HepG2 (cell line): ENCODE measurements around the gene UMPS. TPM values are rescaled to one million over a fixed set of nuclear protein-coding genes. Genes with fewer than 3 reads are reported as not detected.

ENCODE experiments used
- DR1 ChIP-seq: sonication (generic); formaldehyde crosslinking; IDR thresholded peaks from 2 replicates; pipeline ENCODE4 v1.8.0; 2021; ENCODE audit warnings: mild to moderate bottlenecking, missing genetic modification reagents, inconsistent platforms
- EEA1 ChIP-seq: sonication (generic); formaldehyde crosslinking; IDR thresholded peaks from 2 replicates; pipeline ENCODE4 v1.5.1; 2020; ENCODE audit warnings: mild to moderate bottlenecking, missing genetic modification reagents, borderline replicate concordance
- FLYWCH1 ChIP-seq: sonication (generic); formaldehyde crosslinking; IDR thresholded peaks from 2 replicates; pipeline ENCODE4 v1.8.1; 2023; ENCODE audit warnings: mild to moderate bottlenecking, missing genetic modification reagents
- JDP2 ChIP-seq: sonication (generic); formaldehyde crosslinking; IDR thresholded peaks from 2 replicates; pipeline ENCODE4 v1.8.1; 2022; ENCODE audit warnings: missing genetic modification reagents, borderline replicate concordance
- NFIB ChIP-seq: sonication (generic); formaldehyde crosslinking; IDR thresholded peaks from 2 replicates; pipeline ENCODE4 v1.9.0; 2021; ENCODE audit warnings: missing genetic modification reagents, mild to moderate bottlenecking, borderline replicate concordance
- NR2F1 ChIP-seq, 2 experiments: fragments of 450-650 bp in 1 of 2; formaldehyde crosslinking in 1 of 2; IDR thresholded peaks; 2 replicates each; pipeline versions ENCODE4 v1.5.0 to v1.6.1; 2016 to 2020; ENCODE audit warnings: mild to moderate bottlenecking in 1 of 2, missing compliant biosample characterization in 1 of 2, missing genetic modification reagents in 1 of 2, moderate library complexity in 1 of 2
- POLR2A ChIP-seq, 2 experiments: IDR thresholded peaks; 2 replicates each; pipeline ENCODE4 v1.6.1; 2011; ENCODE audit warnings: low read depth in 2 of 2, low read length in 2 of 2, mild to moderate bottlenecking in 1 of 2, moderate library complexity in 1 of 2; ENCODE audit not compliant: insufficient read depth in 1 of 2
- SALL2 ChIP-seq: sonication (generic); formaldehyde crosslinking; IDR thresholded peaks from 2 replicates; pipeline ENCODE4 v1.8.1; 2023; ENCODE audit warnings: mild to moderate bottlenecking, missing genetic modification reagents, inconsistent platforms
- SMARCE1 ChIP-seq: fragments of 450-650 bp; IDR thresholded peaks from 2 replicates; pipeline ENCODE4 v1.6.1; 2017; ENCODE audit warnings: borderline replicate concordance
- SRSF9 ChIP-seq: fragments of 200-400 bp; formaldehyde crosslinking; IDR thresholded peaks from 2 replicates; pipeline ENCODE4 v1.6.1; 2018; ENCODE audit warnings: borderline replicate concordance, mild to moderate bottlenecking, low read depth, low read length; ENCODE audit not compliant: insufficient read depth, poor library complexity, severe bottlenecking
- SYNCRIP ChIP-seq: fragments of 200-400 bp; formaldehyde crosslinking; IDR thresholded peaks from 2 replicates; pipeline ENCODE4 v1.6.1; 2018; ENCODE audit warnings: mild to moderate bottlenecking, low read depth, low read length; ENCODE audit not compliant: insufficient read depth
- TAF1 ChIP-seq: sonication (generic); formaldehyde crosslinking; IDR thresholded peaks from 2 replicates; pipeline ENCODE4 v1.4.0; 2020; ENCODE audit warnings: missing genetic modification reagents
- U2AF1 ChIP-seq: fragments of 200-400 bp; formaldehyde crosslinking; optimal IDR thresholded peaks from 2 replicates; pipeline ENCODE3; 2017; ENCODE audit warnings: mild to moderate bottlenecking, low read depth, low read length
- ZBTB38 ChIP-seq: sonication (generic); formaldehyde crosslinking; IDR thresholded peaks from 2 replicates; pipeline ENCODE4 v1.5.1; 2020; ENCODE audit warnings: mild to moderate bottlenecking, missing genetic modification reagents
- ZKSCAN8 ChIP-seq: IDR thresholded peaks from 2 replicates; pipeline ENCODE4 v1.6.1; 2016; ENCODE audit warnings: borderline replicate concordance, missing genetic modification reagents, missing compliant biosample characterization
- ZMYM4 ChIP-seq: sonication (generic); formaldehyde crosslinking; IDR thresholded peaks from 2 replicates; pipeline ENCODE4 v1.8.1; 2023; ENCODE audit warnings: mild to moderate bottlenecking, missing genetic modification reagents
- ZNF747 ChIP-seq: sonication (generic); formaldehyde crosslinking; IDR thresholded peaks from 2 replicates; pipeline ENCODE4 v1.8.1; 2023; ENCODE audit warnings: missing genetic modification reagents, mild to moderate bottlenecking, borderline replicate concordance
- ZNF768 ChIP-seq: sonication (generic); formaldehyde crosslinking; IDR thresholded peaks from 2 replicates; pipeline ENCODE4 v1.4.0; 2020; ENCODE audit warnings: missing genetic modification reagents
- polyA plus RNA-seq, 8 experiments: library from polyadenylated mRNA; depleted of rRNA in 3 of 8; stranded (reverse) in 7 of 8; unstranded in 1 of 8; fragments of >200 nt; fragmentation: Illumina TruSeq in 4 of 8; extraction: Trizol in 4 of 8; gene quantifications; 2 replicates each; pipeline versions ENCODE4 v1.2.1 to v1.2.3, GENCODE V29; 2011 to 2016; ENCODE audit warnings: low read depth in 4 of 8, missing spikeins in 1 of 8, mixed read lengths in 1 of 8; ENCODE audit not compliant: insufficient read depth in 1 of 8
- total RNA-seq, 5 experiments: library from RNA; depleted of rRNA; stranded (reverse); fragments of >200 nt; fragmentation: Illumina TruSeq; extraction: Trizol; gene quantifications; 2 replicates each; pipeline ENCODE4 v1.2.3, GENCODE V29; 2016; ENCODE audit warnings: low read depth in 1 of 5
- TF ChIP-seq, protein P1 (sequence below): IDR thresholded peaks from 2 replicates; pipeline ENCODE4 v1.6.1; 2016
- TF ChIP-seq, protein P2 (sequence below): sonication (generic); formaldehyde crosslinking; IDR thresholded peaks from 2 replicates; pipeline ENCODE4 v1.5.1; 2020; ENCODE audit warnings: missing genetic modification reagents, mild to moderate bottlenecking, borderline replicate concordance
- TF ChIP-seq, protein P3 (sequence below): sonication (generic); formaldehyde crosslinking; IDR thresholded peaks from 2 replicates; pipeline ENCODE4 v1.9.0; 2021; ENCODE audit warnings: missing genetic modification reagents, borderline replicate concordance
- TF ChIP-seq, protein P4 (sequence below): sonication (generic); formaldehyde crosslinking; IDR thresholded peaks from 2 replicates; pipeline ENCODE4 v1.4.0; 2020; ENCODE audit warnings: low read depth, mild to moderate bottlenecking, missing genetic modification reagents

Gene UMPS
- total and polyA plus RNA-seq, 2 of the 13 experiments (the other 11 are each of a cell fraction or from before 2014, with no cell fraction given): 52.7 to 74.2 TPM

DNA sequence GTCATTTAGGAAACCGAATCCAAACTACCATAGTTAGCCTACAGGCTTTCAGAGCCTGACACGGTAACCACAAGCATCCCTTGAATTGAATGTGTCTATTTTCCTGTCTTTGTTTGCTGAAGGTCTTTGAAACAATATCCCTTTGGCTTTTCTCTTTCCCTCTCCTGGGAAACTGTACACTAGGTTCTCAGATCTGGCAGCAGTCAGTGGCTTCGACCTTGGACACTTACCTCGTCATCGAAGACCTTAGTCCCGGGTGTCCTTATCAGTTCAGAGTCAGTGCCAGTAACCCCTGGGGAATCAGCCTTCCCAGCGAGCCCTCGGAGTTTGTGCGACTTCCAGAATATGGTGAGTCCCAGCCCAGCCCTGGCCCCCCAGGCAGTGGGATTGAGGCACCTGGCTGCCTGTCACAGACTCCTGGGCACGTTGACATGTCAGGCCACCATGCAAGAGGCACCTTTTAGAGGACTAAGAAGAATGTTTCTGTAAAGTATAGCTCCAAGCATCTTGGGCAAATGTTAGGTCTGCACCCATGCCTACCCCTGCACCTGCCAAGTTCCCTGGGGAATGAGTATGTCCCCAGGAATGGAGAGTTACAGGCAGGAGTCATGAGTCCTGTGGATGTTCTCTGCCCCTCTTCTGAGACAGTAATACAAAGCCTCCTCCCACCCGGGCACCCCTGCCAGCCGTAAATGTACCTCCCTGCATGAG, 30.4 kb upstream of the UMPS start (continued):
- TF ChIP-seq SYNCRIP (no peak), SRSF9 (no peak), U2AF1 (no peak), JDP2 (CRISPR knock-in tag) (no peak), POLR2A (IDR thresholded peaks at IDR 0.05; ENCODE audit: insufficient read depth in 1 of 2, low read depth in 2 of 2, low read length in 2 of 2) (peak; percentile 76 to 82; a peak in 3 of 4 replicates), ZKSCAN8 (peak; percentile 36; the same call in 1 of the 2 replicates), ZNF747 (CRISPR knock-in tag) (no peak), SMARCE1 (no peak), FLYWCH1 (no peak), TAF1 (peak; percentile 78), NFIB (CRISPR knock-in tag) (no peak), ZBTB38 (0 out of 2 replicates have a peak, but pooled peaks have one; percentile 36), ZNF768 (0 out of 2 replicates have a peak, but pooled peaks have one; percentile 29), EEA1 (CRISPR knock-in tag) (no peak), DR1 (CRISPR knock-in tag) (peak; percentile 57; the same call in 1 of the 2 replicates), ZMYM4 (CRISPR knock-in tag) (no peak; the same call in 1 of the 2 replicates), SALL2 (CRISPR knock-in tag) (0 out of 2 replicates have a peak, but pooled peaks have one; percentile 48), NR2F1 (CRISPR knock-in tag; IDR thresholded peaks at IDR 0.05) (peak in 1 of 2 experiments; percentile 8; a peak in 2 of 4 replicates)
- TF ChIP-seq, protein P1, sequence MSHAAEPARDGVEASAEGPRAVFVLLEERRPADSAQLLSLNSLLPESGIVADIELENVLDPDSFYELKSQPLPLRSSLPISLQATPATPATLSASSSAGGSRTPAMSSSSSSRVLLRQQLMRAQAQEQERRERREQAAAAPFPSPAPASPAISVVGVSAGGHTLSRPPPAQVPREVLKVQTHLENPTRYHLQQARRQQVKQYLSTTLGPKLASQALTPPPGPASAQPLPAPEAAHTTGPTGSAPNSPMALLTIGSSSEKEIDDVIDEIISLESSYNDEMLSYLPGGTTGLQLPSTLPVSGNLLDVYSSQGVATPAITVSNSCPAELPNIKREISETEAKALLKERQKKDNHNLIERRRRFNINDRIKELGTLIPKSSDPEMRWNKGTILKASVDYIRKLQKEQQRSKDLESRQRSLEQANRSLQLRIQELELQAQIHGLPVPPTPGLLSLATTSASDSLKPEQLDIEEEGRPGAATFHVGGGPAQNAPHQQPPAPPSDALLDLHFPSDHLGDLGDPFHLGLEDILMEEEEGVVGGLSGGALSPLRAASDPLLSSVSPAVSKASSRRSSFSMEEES (CRISPR knock-in tag): no peak; the same call in 1 of the 2 replicates
- TF ChIP-seq, protein P2, sequence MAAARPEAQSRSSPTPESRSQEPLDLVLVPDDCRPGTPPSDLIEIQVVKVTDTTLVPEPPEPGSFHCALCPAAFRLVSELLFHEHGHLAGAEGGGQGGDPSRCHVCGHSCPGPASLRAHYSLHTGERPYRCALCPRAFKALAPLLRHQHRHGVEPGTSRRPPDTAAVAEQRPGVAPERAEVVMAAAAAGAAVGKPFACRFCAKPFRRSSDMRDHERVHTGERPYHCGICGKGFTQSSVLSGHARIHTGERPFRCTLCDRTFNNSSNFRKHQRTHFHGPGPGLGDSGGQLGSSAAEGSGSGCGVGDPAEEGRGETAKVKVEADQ: no peak
- TF ChIP-seq, protein P3, sequence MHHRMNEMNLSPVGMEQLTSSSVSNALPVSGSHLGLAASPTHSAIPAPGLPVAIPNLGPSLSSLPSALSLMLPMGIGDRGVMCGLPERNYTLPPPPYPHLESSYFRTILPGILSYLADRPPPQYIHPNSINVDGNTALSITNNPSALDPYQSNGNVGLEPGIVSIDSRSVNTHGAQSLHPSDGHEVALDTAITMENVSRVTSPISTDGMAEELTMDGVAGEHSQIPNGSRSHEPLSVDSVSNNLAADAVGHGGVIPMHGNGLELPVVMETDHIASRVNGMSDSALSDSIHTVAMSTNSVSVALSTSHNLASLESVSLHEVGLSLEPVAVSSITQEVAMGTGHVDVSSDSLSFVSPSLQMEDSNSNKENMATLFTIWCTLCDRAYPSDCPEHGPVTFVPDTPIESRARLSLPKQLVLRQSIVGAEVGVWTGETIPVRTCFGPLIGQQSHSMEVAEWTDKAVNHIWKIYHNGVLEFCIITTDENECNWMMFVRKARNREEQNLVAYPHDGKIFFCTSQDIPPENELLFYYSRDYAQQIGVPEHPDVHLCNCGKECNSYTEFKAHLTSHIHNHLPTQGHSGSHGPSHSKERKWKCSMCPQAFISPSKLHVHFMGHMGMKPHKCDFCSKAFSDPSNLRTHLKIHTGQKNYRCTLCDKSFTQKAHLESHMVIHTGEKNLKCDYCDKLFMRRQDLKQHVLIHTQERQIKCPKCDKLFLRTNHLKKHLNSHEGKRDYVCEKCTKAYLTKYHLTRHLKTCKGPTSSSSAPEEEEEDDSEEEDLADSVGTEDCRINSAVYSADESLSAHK (CRISPR knock-in tag): no peak
- TF ChIP-seq, protein P4, sequence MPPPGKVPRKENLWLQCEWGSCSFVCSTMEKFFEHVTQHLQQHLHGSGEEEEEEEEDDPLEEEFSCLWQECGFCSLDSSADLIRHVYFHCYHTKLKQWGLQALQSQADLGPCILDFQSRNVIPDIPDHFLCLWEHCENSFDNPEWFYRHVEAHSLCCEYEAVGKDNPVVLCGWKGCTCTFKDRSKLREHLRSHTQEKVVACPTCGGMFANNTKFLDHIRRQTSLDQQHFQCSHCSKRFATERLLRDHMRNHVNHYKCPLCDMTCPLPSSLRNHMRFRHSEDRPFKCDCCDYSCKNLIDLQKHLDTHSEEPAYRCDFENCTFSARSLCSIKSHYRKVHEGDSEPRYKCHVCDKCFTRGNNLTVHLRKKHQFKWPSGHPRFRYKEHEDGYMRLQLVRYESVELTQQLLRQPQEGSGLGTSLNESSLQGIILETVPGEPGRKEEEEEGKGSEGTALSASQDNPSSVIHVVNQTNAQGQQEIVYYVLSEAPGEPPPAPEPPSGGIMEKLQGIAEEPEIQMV: no peak
